Heart left ventricle (tissue), 13 donors: ENCODE data around the gene GPC6.

Experiments
- POLR2A ChIP-seq, 2 donors: fragments of 450-650 bp; IDR thresholded peaks; one replicate each; pipeline ENCODE4 v1.6.1; 2017; ENCODE audit warnings: antibody characterized with exemption in 2 of 2, mild to moderate bottlenecking in 2 of 2, moderate library complexity in 2 of 2
- TF ChIP-seq, protein P1 (sequence below), 12 donors: fragments of 200-600 bp; sonication (generic) in 4 of 12; IDR thresholded peaks; one replicate each; pipeline versions ENCODE4 v1.5.0 to v1.8.0; 2018 to 2022; ENCODE audit warnings: antibody characterized with exemption in 12 of 12, mild to moderate bottlenecking in 5 of 12
- donor health status: ischemic (EF 13 %, LVEDD 7.1; RV severe dilation, severe dysfunction).
- donor health status: DM: no; HTN: yes; CAD: no.
- donor health status: DM: no; HTN: no; CAD: no.
- donor health status: ischemic (EF 25% LVEDD 6.9; RV normal size, moderate dysfunction).
- donor health status: ischemic (EF 25% LVEDD 5.7; RV mildly dilated, moderate dysfunction).
- donor health status: ischemic (EF 35%, LVEDD 5.7; RV mildly dilated, moderate dysfunction).
- donor health status: nonischemic (EF 11% LVEDD 7.7; RV severe dilation, severe dysfunction).
- donor health status: DM: yes; HTN: yes; CAD: no.
- donor health status: PGD.
- donor health status: ischemic (EF 29% LVEDD 5.4; RV normal size, mild dysfunction).
- donor health status: nonischemic (EF 23%, LVEDD 6.1; RV moderate dilation, normal function).

DNA sequence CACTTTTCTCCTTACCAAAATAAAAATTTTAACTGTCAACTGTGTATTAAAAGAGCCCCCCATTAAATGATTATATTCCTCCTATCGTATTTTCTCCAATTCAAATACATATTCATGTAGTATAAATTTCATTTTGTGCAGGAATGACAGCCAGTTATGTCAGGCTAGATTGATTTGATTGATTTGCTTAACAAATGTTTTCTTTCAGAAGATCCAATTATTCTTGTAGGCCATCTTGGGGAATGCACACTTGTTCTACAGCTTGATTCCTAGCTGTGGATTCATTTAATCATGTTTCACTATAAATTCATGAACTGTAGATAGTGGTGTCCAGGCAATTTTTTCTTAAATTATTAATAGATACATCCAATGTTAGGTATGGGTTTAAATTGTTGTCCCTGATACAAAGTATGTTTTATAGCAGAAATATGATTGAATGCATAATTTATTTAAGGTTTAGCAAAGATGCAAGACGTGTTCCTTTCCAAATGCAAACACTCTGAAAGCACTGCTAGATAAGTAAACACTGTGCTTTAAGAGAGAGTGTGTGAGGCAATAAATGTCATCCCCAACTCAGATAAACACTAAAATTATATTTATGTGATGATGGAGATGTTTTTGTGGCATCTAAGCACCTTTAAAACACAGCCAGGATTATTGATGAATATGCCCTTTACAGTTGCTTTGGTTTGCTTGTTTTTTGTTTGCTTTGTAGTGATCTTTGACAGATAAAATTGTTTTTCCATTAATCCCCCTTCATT lies 721.7 kb downstream of the GPC6 start:
- TF ChIP-seq, protein P1, sequence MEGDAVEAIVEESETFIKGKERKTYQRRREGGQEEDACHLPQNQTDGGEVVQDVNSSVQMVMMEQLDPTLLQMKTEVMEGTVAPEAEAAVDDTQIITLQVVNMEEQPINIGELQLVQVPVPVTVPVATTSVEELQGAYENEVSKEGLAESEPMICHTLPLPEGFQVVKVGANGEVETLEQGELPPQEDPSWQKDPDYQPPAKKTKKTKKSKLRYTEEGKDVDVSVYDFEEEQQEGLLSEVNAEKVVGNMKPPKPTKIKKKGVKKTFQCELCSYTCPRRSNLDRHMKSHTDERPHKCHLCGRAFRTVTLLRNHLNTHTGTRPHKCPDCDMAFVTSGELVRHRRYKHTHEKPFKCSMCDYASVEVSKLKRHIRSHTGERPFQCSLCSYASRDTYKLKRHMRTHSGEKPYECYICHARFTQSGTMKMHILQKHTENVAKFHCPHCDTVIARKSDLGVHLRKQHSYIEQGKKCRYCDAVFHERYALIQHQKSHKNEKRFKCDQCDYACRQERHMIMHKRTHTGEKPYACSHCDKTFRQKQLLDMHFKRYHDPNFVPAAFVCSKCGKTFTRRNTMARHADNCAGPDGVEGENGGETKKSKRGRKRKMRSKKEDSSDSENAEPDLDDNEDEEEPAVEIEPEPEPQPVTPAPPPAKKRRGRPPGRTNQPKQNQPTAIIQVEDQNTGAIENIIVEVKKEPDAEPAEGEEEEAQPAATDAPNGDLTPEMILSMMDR (IDR thresholded peaks at IDR 0.05), result no peak
- no peak for TF ChIP-seq POLR2A (IDR thresholded peaks at IDR 0.05)
